ENCODE measurements around the gene SELENON. TPM values are rescaled to one million over a fixed set of nuclear protein-coding genes. Genes with fewer than 3 reads are reported as not detected.
A peak's percentile ranks its signal among the peaks of the same experiment; 100 is the strongest.

Gene SELENON
- polyA plus RNA-seq, 3 donors, result 81.3 to 87.4 (median 85.3) TPM

DNA sequence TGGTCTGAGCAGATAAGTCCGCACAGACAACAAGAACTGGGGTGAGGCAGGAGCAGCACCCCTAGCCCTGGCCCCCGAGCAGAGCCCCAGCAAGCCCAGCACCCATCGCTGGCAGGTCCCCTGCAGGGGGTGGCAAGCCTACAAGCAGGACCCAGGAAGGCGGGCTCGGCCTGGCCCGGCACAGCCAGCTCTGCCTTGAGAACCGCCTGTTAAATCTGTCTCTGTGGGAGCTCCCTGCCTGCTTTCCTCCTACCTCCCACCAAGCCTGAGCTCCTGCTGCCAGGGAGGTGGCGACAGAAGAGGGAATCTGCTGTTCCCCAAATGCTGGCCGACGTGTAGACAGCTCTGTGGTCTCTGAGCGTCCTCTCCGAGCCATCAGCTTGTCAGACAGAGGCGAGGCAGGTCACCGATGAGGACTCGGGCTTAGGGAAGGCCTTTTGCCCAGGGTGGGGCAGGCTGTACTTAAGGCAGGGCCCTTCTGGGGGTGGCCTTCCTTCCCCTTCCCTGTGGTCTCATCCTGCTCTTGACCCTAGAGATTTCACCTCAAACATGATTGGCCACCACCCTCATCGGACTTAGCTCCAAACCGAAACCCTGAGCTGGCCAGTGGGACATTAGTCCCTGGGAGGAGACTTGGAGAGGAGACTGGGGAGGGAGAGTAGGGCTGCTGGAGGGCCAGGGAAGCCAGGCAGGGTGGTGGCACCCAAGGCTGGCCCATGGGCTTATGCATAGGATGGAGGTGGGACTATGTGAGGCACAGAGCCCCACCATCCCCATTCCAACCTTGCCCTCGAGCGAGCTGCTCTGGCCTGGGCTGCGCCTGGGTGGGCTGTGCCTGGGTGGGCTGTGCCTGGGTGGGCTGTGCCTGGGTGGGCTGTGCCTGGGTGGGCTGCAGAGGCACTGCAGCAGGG lies 7.7 kb downstream of the SELENON start:
- DNase-seq, result no peak

GRCh38 chr1:25808481-25809244 lies 8.7 kb downstream of the SELENON start:
- DNase-seq, result no peak

DNA sequence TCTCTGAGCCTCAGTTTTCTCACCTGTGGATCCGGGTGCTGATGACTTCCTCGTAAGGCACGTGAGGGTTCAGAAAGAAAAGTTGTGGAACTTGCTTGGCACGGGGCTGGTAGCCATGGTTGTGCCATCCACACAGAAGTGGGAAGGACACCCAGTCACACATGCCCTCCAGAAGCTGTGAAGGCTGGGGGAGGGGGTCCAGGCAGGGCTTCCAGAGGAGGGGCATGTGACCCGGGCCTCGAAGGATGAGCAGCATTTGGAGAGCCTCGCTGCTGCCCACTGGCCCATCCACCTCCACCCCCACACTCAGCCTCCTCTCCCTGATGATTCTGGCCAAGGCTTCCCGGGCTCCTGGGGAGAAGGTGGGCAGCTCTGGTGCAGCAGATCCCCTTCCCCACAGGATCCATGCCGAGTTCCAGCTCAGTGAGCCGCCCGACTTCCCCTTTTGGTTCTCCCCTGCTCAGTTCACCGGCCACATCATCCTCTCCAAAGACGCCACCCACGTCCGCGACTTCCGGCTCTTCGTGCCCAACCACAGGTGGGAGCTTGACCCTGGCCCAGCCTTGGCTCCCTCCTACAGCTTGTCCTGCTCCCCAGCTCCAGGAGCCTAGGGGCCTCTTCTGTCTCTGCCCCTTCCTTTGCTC lies 9.4 kb downstream of the SELENON start:
- no peak for DNase-seq

- no peak for DNase-seq
These were observed 9.9 kb downstream of the SELENON start for GRCh38 chr1:25809929-25810328.

- no peak for DNase-seq
These were observed 10.6 kb downstream of the SELENON start for GRCh38 chr1:25810341-25811299.

DNA sequence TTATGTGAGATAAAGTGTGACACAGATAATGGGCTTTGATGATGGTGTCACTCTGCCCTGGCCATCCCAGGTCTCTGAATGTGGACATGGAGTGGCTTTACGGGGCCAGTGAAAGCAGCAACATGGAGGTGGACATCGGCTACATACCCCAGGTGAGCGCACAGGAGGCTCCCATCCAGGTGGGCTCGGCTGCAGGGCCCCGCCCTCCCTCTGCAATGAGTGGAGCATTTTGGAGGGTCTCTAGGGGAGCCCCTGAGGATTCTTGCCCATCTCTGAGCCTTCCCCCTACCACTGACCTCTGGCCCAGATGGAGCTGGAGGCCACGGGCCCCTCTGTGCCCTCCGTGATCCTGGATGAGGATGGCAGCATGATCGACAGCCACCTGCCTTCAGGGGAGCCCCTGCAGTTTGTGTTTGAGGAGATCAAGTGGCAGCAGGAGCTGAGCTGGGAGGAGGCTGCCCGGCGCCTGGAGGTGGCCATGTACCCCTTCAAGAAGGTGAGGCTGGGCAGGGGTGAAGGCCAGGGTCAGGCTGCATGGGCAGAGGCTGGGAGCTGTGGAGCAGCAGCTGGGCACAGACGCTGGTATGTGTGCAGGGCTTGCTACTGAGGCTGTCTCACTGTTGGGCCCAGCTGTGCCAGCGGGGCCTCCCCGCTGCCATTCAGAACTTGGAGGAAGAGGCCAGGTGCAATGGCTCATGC lies 11.5 kb downstream of the SELENON start:
- no peak for DNase-seq

- DNase-seq, result no peak
These were observed 13.2 kb downstream of the SELENON start for GRCh38 chr1:25813071-25813733.

GRCh38 chr1:25813734-25814471 lies 13.9 kb downstream of the SELENON start:
- DNase-seq, result no peak

GRCh38 chr1:25814549-25815087 lies 14.6 kb downstream of the SELENON start:
- no peak for DNase-seq

GRCh38 chr1:25815208-25816111 lies 15.5 kb downstream of the SELENON start:
- DNase-seq, result no peak

DNA sequence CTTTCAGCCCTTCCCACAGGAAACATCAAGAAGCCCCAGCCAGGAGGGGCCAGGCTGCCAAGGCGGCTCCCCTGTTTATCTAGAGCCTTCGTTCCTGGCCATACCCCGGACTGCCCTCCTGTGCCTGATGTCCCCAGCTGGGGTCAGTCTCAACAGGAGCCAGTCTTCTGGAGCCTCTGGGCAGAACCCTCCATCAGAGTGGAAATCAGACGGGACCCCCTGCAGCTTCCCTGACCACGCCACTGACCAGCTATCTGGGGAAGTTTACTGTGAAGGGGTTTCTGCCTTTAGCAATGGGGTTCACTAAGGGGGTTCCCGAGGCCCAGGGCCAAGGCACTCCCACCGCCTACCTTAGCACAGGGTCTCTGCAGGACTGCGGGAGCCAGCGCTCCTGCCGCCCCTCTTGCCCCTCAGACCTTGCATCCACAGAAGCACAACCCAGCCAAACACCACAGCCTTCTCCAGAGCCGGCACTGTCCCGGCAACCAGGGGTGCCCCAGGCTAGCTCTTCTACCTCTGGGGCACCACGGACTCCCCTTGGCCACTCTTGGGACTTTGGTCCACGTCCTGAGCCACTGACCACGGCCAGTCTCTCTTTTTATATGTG lies 16.2 kb downstream of the SELENON start:
- no peak for DNase-seq

DNA sequence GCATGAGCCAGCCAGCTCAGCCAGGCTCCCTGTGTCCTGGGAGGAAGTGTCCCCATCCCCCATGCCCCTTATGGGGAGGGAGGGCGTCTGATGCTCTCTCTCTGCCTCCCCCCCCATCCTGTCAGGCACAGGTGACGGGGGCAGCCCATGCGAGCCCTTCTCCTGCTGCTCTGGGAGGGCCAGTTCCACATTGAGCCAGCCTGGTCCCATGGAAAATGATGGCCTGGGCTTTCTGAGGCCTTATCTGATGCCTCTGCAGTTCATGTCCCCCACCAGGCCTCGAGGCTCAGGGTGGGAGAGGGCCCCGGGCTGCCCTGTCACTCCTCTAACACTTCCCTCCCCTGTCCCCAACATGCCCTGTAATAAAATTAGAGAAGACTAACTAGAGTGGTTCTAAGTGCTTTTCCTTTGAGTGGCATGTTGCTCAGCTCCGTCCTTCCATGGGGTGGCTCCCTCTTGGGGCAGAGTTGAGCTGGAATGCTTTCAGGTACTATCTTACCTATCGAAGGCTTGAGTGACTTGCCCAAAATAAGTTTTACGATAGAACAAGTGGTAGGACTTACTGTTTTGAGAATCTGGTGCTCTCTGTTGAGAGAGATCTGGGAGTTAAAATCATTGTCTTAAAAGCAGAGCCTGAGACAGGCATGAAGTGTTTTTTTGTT lies 18.0 kb downstream of the SELENON start:
- DNase-seq, result no peak

DNA sequence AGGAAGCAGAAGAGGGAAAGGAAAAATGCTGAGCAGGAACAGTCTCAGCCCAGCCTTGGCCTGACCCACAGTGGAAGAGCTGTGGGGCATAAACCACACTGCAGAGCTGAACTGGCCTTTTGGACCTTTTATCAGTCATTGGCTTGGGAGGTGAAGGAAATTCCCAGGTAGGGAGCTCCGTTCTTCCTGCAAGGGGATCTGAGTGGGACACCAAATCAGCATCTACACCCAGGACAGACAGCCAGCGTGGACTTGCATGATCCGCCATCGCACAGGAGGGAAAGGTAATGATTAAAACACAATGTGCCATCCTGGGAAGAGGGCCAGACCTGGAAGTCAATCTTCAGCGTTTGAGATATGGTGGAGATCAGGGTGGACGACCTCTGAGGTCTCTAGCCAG lies 18.6 kb downstream of the SELENON start:
- no peak for DNase-seq

GRCh38 chr1:25819491-25820246 lies 19.7 kb downstream of the SELENON start, which contains the start of gene MTFR1L:
MTFR1L (plus strand) TSS chr1:25819954; CDS start chr1:25823105, 3,151 bp downstream.
- DNase-seq, result peak; percentile 87

- peak; percentile 42 for DNase-seq
These were observed 20.5 kb downstream of the SELENON start for GRCh38 chr1:25820247-25821111.
